ENCODE results near the gene LRRFIP2. TPM values are rescaled to one million over a fixed set of nuclear protein-coding genes. Genes with fewer than 3 reads are reported as not detected.

Gene LRRFIP2
- total and polyA plus RNA-seq, 2 of the 4 experiments (the other 2 are of a cell fraction) = 20.6 to 31.0 TPM

DNA sequence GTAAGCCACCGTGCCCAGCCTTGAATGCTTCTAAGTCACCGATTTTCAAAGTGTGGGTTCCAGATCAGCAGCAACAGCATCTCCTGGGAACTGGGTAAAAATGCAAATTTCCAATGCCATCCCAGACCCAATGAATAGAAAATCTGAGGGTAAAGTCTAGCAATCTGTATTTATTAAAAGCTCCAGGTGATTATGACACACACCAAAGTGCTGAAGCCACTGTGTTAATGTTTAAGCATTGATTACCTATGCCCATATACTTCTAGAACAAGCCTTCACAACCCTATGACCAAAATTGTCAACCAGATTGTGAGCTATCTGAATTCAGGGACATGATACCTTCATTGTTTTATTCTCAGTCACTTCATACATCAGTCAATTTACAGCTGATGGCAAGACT, 86.5 kb downstream of the LRRFIP2 start:
- Histone ChIP-seq H2BK15ac (ENCODE audit: low read depth, low read length) (no peak overlapping the region), H4K20me1 (ENCODE audit: insufficient read depth, low read length) (no peaks in the 10 kb centered on the region; the same call in 1 of the 2 replicates), H2AK5ac (ENCODE audit: low read depth, low read length) (no peak overlapping the region), H3K4me3 (ENCODE audit: insufficient read depth, low read depth, low read length) (no peak overlapping the region), H3K18ac (ENCODE audit: low read depth, low read length) (no peak overlapping the region), H4K5ac (ENCODE audit: low read depth, low read length) (no peak overlapping the region), H3K9me3 (ENCODE audit: control insufficient read depth, insufficient read depth, low read length) (no peaks in the 10 kb centered on the region), H4K8ac (ENCODE audit: low read depth in 2 of 2, low read length in 2 of 2) (no peak overlapping the region), H3K27me3 (ENCODE audit: control insufficient read depth, insufficient read depth, low read length) (no peaks in the 10 kb centered on the region), H2AK9ac (replicated peaks; ENCODE audit: low read depth, low read length, poor library complexity) (no peak overlapping the region), H3K4me2 (ENCODE audit: low read depth, low read length) (no peak overlapping the region), H3K4me1 (ENCODE audit: control insufficient read depth, insufficient read depth, low read length) (no peaks in the 10 kb centered on the region), H2BK120ac (ENCODE audit: low read depth, low read length) (no peak overlapping the region), H2BK5ac (ENCODE audit: low read depth, low read length, poor library complexity, severe bottlenecking) (no peak overlapping the region), H3K27ac (ENCODE audit: insufficient read depth, low read length) (no peak overlapping the region), H3K79me1 (ENCODE audit: low read depth in 1 of 2, low read length in 2 of 2) (peaks cover 26 to 42% of the 10 kb centered on the region in 2 experiments), H3K9me1 (ENCODE audit: insufficient read depth, low read length) (peaks cover 2% of the 10 kb centered on the region; the same call in 1 of the 2 replicates), H3K36me3 (ENCODE audit: control insufficient read depth, insufficient read depth, low read length) (peaks cover 11% of the 10 kb centered on the region), H3K9ac (ENCODE audit: low read depth, low read length) (no peak overlapping the region), H2AFZ (replicated peaks; ENCODE audit: low read length, poor library complexity) (no peak overlapping the region), H4K91ac (ENCODE audit: insufficient read depth, low read depth, low read length) (no peak overlapping the region), H3K56ac (ENCODE audit: extremely low read depth, insufficient read depth, low read length) (no peak overlapping the region), H3K14ac (replicated peaks; ENCODE audit: low read depth, low read length) (no peak overlapping the region), H2BK20ac (ENCODE audit: low read depth, low read length) (no peak overlapping the region), H3K23ac (ENCODE audit: low read depth, low read length) (no peak overlapping the region), H3K4ac (ENCODE audit: low read depth, low read length) (no peak overlapping the region)
- intact Hi-C loops (cut with micrococcal nuclease) (no loop called here), dilution Hi-C loops (cut with HindIII; ENCODE audit: low sequenced_read_pairs, unreplicated experiment) (no loop called here), in situ Hi-C loops (cut with MboI; ENCODE audit: low sequenced_read_pairs) (no loop called here)
- ATAC-seq (ENCODE audit: low read depth) (no peak), DNase-seq (no peak)
- CTCF ChIA-PET = no interaction called here
- no TSS peak for BruUV-seq (replicated peaks)
- TF ChIP-seq RFX5 (IDR thresholded peaks at IDR 0.05; ENCODE audit: low read depth, low read length) (no peak), FOS (IDR thresholded peaks at IDR 0.05; ENCODE audit: low read depth, low read length) (no peak), RAD21 (IDR thresholded peaks at IDR 0.05; ENCODE audit: low read length) (no peak), CHD1 (IDR thresholded peaks at IDR 0.05; ENCODE audit: low read depth, low read length) (no peak), SMC3 (IDR thresholded peaks at IDR 0.05; ENCODE audit: low read depth, low read length) (no peak), NFE2L2 (IDR thresholded peaks at IDR 0.05; ENCODE audit: low read depth, low read length) (no peak)
- TF ChIP-seq, protein P1, sequence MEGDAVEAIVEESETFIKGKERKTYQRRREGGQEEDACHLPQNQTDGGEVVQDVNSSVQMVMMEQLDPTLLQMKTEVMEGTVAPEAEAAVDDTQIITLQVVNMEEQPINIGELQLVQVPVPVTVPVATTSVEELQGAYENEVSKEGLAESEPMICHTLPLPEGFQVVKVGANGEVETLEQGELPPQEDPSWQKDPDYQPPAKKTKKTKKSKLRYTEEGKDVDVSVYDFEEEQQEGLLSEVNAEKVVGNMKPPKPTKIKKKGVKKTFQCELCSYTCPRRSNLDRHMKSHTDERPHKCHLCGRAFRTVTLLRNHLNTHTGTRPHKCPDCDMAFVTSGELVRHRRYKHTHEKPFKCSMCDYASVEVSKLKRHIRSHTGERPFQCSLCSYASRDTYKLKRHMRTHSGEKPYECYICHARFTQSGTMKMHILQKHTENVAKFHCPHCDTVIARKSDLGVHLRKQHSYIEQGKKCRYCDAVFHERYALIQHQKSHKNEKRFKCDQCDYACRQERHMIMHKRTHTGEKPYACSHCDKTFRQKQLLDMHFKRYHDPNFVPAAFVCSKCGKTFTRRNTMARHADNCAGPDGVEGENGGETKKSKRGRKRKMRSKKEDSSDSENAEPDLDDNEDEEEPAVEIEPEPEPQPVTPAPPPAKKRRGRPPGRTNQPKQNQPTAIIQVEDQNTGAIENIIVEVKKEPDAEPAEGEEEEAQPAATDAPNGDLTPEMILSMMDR (conservative IDR thresholded peaks at IDR 0.05; ENCODE audit: low read depth, low read length) = no peak
- WGBS, 2 experiments (ENCODE audit: extremely low coverage in 2 of 2, insufficient read length in 1 of 2) = no CpG with 5 or more reads among the region's 2 CpGs
- POLR2A ChIA-PET (ENCODE audit: unreplicated experiment) = no interaction called here

Data from IMR-90 (cell line).